Memory B cell (primary cell): Measurements from ENCODE around the gene HAVCR1.
"Not testable (repeated sequence)": the region's sequence is repeated elsewhere in the genome, so short reads cannot be mapped to it uniquely, and the experiment has no call there.

Experiments used
- ATAC-seq: fragments of 150-1000 bp; cut with Tn5 transposase; 2 replicates; pipeline ENCODE4 v1.10.0; 2021; ENCODE audit warnings: low read depth, mild to moderate bottlenecking, moderate library complexity
- DNase-seq, 2 donors: peaks; one replicate each; pipeline ENCODE4 v3.0.0; 2022; ENCODE audit warnings: low spot score in 2 of 2
- H3K27ac Mint-ChIP-seq: one replicate; pipeline ENCODE4 v1.8.0; 2022; ENCODE audit warnings: mild to moderate bottlenecking, moderate library complexity, mixed read lengths
- H3K27me3 Mint-ChIP-seq: one replicate; pipeline ENCODE4 v1.8.0; 2022; ENCODE audit warnings: mixed read lengths
- H3K36me3 Mint-ChIP-seq: one replicate; pipeline ENCODE4 v1.8.0; 2022; ENCODE audit warnings: mild to moderate bottlenecking, mixed read lengths
- H3K4me1 Mint-ChIP-seq: one replicate; pipeline ENCODE4 v1.8.0; 2022; ENCODE audit warnings: mixed read lengths
- H3K4me3 Mint-ChIP-seq: one replicate; pipeline ENCODE4 v1.8.0; 2022; ENCODE audit warnings: mild to moderate bottlenecking, moderate library complexity, mixed read lengths
- H3K9me3 Mint-ChIP-seq: one replicate; pipeline ENCODE4 v1.8.0; 2022; ENCODE audit warnings: mixed read lengths

Gene HAVCR1

DNA sequence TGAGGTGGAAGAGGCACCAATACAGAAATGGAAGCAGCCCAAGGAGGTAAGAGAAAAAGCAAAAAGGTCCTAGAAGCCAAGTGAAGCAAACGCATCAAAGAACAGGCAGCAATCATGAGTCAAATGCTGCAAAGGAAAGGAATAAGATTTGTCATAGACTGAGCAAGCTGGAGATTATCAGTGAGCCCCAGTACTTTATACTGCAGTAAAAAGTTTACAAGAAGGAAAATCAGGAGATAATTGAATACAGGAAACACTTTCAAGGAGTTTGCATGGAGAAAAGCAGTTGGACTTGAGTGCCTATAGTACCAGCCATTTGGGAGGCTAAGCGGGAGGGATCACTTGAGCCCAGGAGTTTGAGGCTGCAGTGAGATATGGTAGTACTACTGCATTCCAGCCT, 7.2 kb upstream of the HAVCR1 start:
- no peak for ATAC-seq
- no peak for DNase-seq
- Mint-ChIP-seq H3K4me1 (peaks cover 3% of the 10 kb centered on the region), H3K4me3 (no peak overlapping the region), H3K36me3 (no peaks in the 10 kb centered on the region), H3K27ac (no peak overlapping the region), H3K27me3 (no peaks in the 10 kb centered on the region), H3K9me3 (no peaks in the 10 kb centered on the region)

DNA sequence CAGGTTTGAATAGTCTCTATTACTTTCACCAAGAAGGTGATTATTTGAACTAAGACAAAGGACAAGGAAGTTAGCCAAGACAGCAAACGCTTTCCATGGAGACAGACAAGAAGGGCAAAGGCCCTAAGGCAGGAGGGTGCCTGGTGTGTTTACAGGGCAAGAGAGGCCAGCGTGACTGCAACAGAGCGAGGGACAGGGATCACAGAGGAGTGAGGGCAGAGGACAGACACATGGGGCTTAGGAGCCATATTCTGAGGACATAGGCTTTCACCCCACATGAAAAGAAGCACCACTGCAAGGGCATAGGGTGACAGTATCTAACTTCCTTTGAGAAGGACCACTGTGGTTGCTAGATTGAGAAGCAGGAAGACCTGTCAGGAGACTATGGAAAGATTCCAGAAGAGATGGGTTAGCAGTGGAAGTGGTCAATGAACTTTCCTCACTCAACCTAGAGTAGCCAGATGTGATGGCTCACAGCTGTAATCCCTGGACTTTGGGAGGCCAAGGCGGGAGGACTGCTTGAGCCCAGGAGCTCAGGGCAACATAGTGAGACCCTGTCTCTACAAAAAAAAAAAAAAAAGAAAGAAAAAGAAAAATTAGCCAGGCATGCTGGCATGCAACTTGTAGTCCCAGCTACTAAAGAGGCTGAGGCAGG, 5.0 kb upstream of the HAVCR1 start:
- ATAC-seq (no peak), DNase-seq (no peak)
- Mint-ChIP-seq H3K9me3 (no peaks in the 10 kb centered on the region), H3K27ac (no peak overlapping the region), H3K4me1 (peaks cover 3% of the 10 kb centered on the region), H3K36me3 (no peaks in the 10 kb centered on the region), H3K27me3 (no peaks in the 10 kb centered on the region), H3K4me3 (no peak overlapping the region)

DNA sequence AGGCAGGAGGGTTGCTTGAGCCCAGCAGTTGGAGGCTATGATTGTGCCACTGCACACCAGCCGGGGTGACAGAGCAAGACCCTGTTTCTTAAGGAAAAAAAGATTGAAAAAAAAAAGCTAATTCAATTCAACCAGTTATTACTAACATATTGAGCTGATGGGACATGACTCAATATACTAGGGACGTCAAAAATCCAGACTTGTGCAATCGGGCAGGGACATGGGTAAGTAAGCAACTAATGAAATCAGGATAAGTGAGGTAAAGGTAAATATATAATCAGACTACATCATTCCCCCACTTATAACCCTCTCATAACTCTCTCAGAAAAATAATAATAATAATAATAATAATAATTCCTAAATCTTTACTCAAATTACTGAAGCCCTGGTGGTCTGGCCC, 975 bp upstream of the HAVCR1 start:
- no peak for DNase-seq
- H3K4me1 Mint-ChIP-seq, result peaks cover 2% of the 10 kb centered on the region
- no peaks in the 10 kb centered on the region for H3K36me3 Mint-ChIP-seq
- H3K4me3 Mint-ChIP-seq, result no peak overlapping the region
- ATAC-seq, result no peak
- no peaks in the 10 kb centered on the region for H3K27me3 Mint-ChIP-seq
- no peaks in the 10 kb centered on the region for H3K9me3 Mint-ChIP-seq
- H3K27ac Mint-ChIP-seq, result no peak overlapping the region

DNA sequence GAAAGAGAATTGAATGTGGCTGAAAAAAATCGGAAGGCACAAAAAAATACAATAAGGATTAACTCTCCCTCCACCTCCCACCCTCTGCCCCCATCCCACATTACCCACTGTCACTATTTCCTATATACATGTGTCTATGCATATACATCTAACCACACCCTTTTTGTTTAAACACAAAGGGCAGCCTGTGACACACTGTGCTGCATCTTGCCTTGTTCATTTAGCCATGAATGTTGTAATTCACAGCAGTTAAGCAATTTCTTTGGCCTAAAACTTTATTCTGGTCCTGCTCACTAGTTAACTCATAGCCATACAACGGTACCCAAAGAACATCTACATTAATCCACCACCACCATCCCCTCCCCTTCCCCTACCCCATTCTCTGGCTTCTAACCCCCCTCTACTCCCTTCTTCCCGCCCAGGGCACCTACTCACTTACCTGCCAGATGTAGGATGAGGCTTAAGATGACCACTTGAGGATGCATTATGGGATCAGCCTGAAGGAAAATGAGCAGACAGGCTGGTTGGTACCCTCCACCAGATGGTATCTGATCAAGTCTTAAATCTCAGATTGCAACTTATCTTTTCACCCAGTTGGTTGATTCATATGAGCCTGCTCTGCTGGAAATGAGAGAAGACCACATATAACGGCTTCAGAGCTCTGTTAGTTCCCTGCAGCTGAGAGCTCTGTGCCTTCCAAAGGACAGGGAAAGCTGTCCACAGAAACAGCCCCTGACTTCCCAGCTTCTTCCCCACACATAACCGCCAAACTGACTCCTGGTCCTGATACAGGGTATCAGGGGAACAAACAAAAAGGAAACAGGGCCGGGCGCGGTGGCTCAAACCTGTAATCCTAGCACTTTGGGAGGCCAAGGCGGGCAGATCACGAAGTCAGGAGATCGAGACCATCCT, 1.2 kb downstream of the HAVCR1 start:
- Mint-ChIP-seq H3K27me3 (no peaks in the 10 kb centered on the region), H3K4me3 (no peak overlapping the region)
- ATAC-seq, result no peak

DNA sequence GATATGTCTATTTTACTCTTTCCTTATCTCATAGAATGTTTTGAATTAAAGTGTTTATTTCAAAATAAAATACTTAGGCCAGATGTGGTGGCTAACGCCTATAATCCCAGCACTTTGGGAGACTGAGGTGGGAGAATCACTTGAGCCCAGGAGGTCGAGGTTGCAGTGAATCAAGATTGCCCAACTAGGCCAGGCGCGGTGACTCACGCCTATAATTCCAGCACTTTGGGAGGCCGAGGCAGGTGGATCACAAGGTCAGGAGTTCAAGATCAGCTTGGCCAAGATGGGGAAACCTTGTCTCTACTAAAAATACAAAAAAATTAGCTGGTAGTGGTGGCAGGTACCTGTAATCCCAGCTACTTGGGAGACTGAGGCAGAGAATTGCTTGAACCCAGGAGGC, 2.1 kb downstream of the HAVCR1 start:
- H3K27me3 Mint-ChIP-seq, H3K4me3 Mint-ChIP-seq, ATAC-seq, DNase-seq, H3K36me3 Mint-ChIP-seq, H3K4me1 Mint-ChIP-seq, H3K9me3 Mint-ChIP-seq, H3K27ac Mint-ChIP-seq: not testable (repeated sequence)

More for the DNA sequence above, 1.2 kb downstream of the HAVCR1 start:
- no peaks in the 10 kb centered on the region for H3K36me3 Mint-ChIP-seq
- no peaks in the 10 kb centered on the region for H3K9me3 Mint-ChIP-seq
- H3K4me1 Mint-ChIP-seq, result peaks cover 2% of the 10 kb centered on the region
- no peak overlapping the region for H3K27ac Mint-ChIP-seq
- DNase-seq, result no peak

DNA sequence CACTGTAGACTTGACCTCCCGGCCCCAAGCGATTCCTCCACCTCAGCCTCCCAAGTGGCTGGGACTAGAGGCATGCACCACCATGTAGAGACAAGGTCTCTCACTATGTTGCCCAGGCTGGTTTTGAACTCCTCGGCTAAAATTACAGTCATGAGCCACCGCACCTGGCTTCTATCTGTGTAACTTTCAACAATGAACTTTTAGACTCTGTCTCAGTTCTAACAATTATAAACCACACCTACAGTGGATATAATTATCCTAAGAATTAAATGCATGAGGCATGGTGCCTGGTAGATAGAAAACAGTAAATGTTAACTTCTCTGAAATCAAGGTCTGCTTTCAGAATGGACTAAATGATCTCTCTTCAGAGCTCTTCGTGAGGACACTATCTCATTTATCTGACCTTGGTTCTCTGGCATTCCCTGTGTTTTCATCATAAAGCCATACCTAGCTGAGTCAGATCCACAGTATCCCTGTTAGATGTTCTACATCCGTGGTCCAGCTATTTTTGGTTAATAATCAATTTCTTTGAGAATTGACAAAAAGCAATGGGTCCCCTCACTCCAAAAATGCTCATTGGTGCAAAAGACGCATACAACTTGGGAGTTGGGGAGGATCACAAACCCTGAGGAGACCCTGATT, 7.2 kb downstream of the HAVCR1 start:
- DNase-seq, result no peak
- H3K27me3 Mint-ChIP-seq, result peaks cover 4% of the 10 kb centered on the region
- no peak overlapping the region for H3K4me3 Mint-ChIP-seq
- peaks cover 5% of the 10 kb centered on the region for H3K4me1 Mint-ChIP-seq
- no peak for ATAC-seq
- H3K9me3 Mint-ChIP-seq, result no peaks in the 10 kb centered on the region
- H3K36me3 Mint-ChIP-seq, result no peaks in the 10 kb centered on the region
- no peak overlapping the region for H3K27ac Mint-ChIP-seq

DNA sequence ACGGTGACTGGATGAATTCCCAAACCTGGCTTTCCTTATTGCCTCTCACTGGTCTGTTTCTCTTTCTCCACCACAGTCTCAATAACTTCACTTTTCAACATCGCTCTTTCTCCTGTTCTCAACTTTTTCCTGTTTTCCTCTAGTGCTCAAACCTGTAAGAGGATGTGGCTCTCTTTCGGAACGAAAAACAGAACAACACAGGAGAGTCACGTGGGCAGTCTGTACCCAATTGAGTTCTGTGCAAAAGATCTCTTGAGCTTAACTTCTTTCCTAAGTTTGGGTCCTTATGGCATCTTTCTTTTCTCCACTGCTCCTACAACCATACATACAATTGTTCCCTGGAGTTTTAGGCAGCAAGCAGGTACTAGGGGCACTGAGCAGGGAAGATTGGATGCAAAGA, 8.9 kb downstream of the HAVCR1 start:
- ATAC-seq (no peak), DNase-seq (no peak)
- Mint-ChIP-seq H3K9me3 (no peaks in the 10 kb centered on the region), H3K27ac (no peak overlapping the region), H3K4me1 (peaks cover 5% of the 10 kb centered on the region), H3K27me3 (peaks cover 5% of the 10 kb centered on the region), H3K4me3 (no peak overlapping the region), H3K36me3 (no peaks in the 10 kb centered on the region)

DNA sequence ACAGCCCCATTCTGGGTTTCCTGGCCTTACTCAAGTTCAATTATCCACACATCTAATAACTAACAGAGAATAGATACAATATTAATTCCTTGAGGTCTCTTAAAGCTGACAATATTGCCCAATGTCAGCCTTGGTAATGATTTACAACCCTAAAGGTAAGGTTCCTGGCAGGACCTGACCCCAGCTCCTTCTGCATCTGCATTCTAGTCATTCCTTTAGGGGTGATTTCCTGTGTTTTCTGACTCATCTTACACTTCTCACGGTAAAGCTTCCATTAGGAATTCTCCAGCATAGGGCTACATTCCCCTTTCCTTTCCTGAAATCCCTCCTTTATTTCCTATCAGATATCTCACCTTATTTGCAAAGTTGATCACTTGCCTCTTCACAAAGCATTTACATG, 9.3 kb downstream of the HAVCR1 start:
- ATAC-seq (no peak), DNase-seq (no peak)
- H3K36me3 Mint-ChIP-seq, result no peaks in the 10 kb centered on the region
- H3K27me3 Mint-ChIP-seq, result peaks cover 5% of the 10 kb centered on the region
- H3K4me1 Mint-ChIP-seq, result peaks cover 5% of the 10 kb centered on the region
- no peak overlapping the region for H3K4me3 Mint-ChIP-seq
- H3K9me3 Mint-ChIP-seq, result no peaks in the 10 kb centered on the region
- no peak overlapping the region for H3K27ac Mint-ChIP-seq

DNA sequence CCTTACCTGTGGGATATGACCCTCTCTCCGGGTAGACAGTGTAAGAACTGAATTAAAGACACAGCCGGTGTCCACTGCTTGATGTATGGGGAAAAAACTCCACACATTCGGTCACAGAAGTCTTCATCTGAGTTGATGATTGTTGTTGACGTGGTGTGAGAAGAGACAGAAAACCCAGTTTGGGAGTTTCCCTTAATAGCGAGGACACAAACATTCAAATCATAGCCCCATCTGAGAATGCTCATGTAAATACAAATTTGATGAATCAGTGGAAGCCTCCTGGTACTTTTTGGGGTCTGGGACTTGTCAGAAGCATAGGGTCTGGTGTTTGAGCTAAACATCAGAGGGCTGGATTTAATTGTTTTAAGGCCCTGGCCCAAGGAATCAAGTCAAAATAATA, 11.0 kb downstream of the HAVCR1 start:
- ATAC-seq (no peak), DNase-seq (no peak)
- no peaks in the 10 kb centered on the region for H3K9me3 Mint-ChIP-seq
- no peak overlapping the region for H3K4me3 Mint-ChIP-seq
- H3K27ac Mint-ChIP-seq, result no peak overlapping the region
- no peaks in the 10 kb centered on the region for H3K36me3 Mint-ChIP-seq
- peaks cover 8% of the 10 kb centered on the region for H3K4me1 Mint-ChIP-seq
- H3K27me3 Mint-ChIP-seq, result peaks cover 7% of the 10 kb centered on the region

DNA sequence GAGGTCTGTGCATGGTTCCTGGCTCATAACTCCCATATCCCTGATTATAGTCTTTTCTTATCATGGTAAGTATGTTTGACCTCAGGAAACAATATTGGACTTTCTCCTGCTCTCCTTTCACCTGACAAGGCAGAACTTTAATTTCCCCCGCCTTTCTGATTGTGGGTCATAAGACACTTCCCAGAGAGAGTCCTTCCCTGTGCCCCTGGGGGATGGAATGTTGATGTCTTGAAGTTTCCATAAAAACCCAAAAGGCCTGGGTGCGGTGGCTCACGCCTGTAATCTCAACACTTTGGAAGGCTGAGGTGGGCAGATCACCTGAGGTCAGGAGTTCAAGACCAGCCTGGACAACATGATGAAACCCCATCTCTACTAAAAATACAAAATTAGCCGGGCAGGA, 11.9 kb downstream of the HAVCR1 start:
- H3K9me3 Mint-ChIP-seq, H3K36me3 Mint-ChIP-seq, H3K4me1 Mint-ChIP-seq, DNase-seq, ATAC-seq, H3K27ac Mint-ChIP-seq, H3K27me3 Mint-ChIP-seq, H3K4me3 Mint-ChIP-seq: not testable (repeated sequence)

DNA sequence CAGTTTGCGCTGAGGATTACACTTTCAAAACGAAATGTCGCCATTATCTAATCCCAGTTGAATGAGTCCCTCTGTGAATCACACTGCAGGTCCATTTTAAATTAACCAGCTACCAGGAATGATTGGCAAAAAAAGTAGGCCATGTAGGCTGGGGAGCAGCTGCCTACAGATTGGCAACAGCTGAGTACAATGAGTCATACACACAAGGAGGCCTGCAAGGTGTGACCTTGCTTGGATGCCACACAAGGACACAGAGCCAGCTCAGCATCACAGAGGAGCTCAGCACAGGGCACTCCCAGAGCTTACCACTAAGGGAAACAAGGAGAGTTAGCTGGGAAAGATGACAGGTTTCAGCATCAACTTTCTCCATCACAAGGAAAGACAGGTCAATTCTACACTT, 12.9 kb downstream of the HAVCR1 start:
- H3K27ac Mint-ChIP-seq, result no peak overlapping the region
- no peak overlapping the region for H3K4me3 Mint-ChIP-seq
- DNase-seq, result no peak
- no peak for ATAC-seq
- peaks cover 8% of the 10 kb centered on the region for H3K4me1 Mint-ChIP-seq
- H3K27me3 Mint-ChIP-seq, result peaks cover 7% of the 10 kb centered on the region
- no peaks in the 10 kb centered on the region for H3K36me3 Mint-ChIP-seq
- H3K9me3 Mint-ChIP-seq, result no peaks in the 10 kb centered on the region

DNA sequence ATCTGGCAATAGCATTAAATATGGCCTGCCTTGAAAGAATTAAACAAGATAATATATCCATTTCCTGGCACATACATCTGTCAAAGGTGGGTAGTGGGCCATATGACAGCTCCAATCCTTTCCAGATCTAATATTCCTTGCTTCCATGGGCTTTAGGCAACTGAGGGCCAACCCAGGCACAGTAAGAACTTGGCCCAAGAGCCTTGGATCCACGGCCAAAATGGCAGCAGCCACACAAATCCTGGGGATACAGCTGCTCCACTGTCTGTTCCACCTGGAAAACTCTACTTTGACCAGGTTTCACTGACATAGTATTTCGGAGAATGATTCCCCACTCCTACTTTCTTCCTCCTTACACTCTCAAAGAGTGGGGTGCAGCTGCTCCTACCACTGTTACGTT, 13.3 kb downstream of the HAVCR1 start:
- H3K27me3 Mint-ChIP-seq, result peaks cover 7% of the 10 kb centered on the region
- H3K36me3 Mint-ChIP-seq, result no peaks in the 10 kb centered on the region
- no peaks in the 10 kb centered on the region for H3K9me3 Mint-ChIP-seq
- DNase-seq (no peak), ATAC-seq (no peak)
- no peak overlapping the region for H3K27ac Mint-ChIP-seq
- H3K4me3 Mint-ChIP-seq, result no peak overlapping the region
- H3K4me1 Mint-ChIP-seq, result peaks cover 8% of the 10 kb centered on the region

DNA sequence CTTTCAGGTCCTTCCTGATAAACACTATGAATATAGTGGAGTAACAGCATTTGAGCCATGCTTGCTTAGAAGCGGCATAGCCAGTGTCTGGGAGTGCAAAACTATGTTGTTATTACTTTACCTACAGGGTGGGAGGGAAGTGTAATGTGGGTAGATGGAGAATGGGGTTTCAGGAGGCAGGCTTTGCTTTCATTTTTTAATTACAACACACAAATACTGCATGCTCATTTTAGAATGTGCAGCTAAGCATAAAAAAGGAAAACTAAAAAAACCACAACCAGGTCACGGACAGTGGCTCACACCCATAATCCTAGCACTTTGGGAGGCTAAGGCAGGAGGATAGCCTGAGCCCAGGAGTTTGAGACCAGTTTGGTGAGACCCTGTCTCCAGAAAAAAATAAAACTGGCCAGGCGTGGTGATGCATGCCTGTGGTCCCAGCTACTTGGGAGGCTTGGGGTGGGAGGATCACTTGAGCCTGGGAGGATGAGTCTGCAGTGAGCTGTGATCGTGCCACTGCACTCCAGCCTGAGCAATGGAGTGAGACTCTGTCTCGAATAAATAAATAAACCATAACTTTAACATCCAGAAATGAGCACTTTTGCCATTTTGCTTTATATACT, 20.2 kb downstream of the HAVCR1 start:
- Mint-ChIP-seq H3K4me3 (no peak overlapping the region), H3K4me1 (peaks cover 3% of the 10 kb centered on the region), H3K9me3 (no peaks in the 10 kb centered on the region), H3K27ac (no peak overlapping the region), H3K27me3 (peaks cover 1% of the 10 kb centered on the region), H3K36me3 (no peaks in the 10 kb centered on the region)
- DNase-seq (no peak), ATAC-seq (no peak)
